Loucy (cell line): ENCODE measurements around the gene KBTBD12.
"Not testable (repeated sequence)": the region's sequence is repeated elsewhere in the genome, so short reads cannot be mapped to it uniquely, and the experiment has no call there.

Experiments
- CTCF ChIP-seq: fragments of 200-600 bp; sonication (generic); conservative IDR thresholded peaks from 2 replicates; pipeline ENCODE4 v1.5.1; 2014; ENCODE audit warnings: mild to moderate bottlenecking, antibody characterized with exemption, low read length
- EZH2phosphoT487 ChIP-seq: fragments of 200-600 bp; IDR thresholded peaks from 2 replicates; pipeline ENCODE4 v1.6.1; 2018; ENCODE audit warnings: antibody characterized with exemption, mild to moderate bottlenecking, moderate library complexity, borderline replicate concordance

GRCh38 chr3:127913841-127914240 is 1.2 kb upstream of the KBTBD12 start:
- TF ChIP-seq CTCF, EZH2phosphoT487: not testable (repeated sequence)
